HepG2 (cell line): Measurements from ENCODE around the gene CCDC197. TPM values are rescaled to one million over a fixed set of nuclear protein-coding genes. Genes with fewer than 3 reads are reported as not detected.

Experiments
- ATAC-seq: fragments of 200-7000 bp; cut with Tn5 transposase; 3 replicates; pipeline ENCODE4 v1.9.1; 2020; ENCODE audit warnings: mild to moderate bottlenecking, moderate library complexity
- BruUV-seq: library from RNA; stranded (reverse); fragments of 400-500 nt; replicated peaks from 2 replicates; lab custom pipeline; 2021; lab: Mats Ljungman, UMichigan
- CTCF ChIA-PET: fragments of 300-600 bp; formaldehyde crosslinking; extraction: SDS; loops from one replicate; lab custom pipeline; 2021; ENCODE audit warnings: low total read pairs, inconsistent platforms, low intra/inter-chr PET ratio; lab: Yijun Ruan, JAX
- POLR2A ChIA-PET: fragments of 350-600 bp; sonication (Branson Sonifier 250); formaldehyde crosslinking; loops from one replicate; lab custom pipeline; 2020; ENCODE audit warnings: antibody characterized with exemption, inconsistent platforms; lab: Yijun Ruan, JAX
- DNase-seq: peaks from one replicate; pipeline ENCODE4 v3.0.0-alpha.2; 2015; ENCODE audit warnings: low spot score
- FAIRE-seq: peaks from 3 replicates; lab custom pipeline; 2011; peaks lifted over from hg19 to GRCh38; lab: Jason Lieb, UNC
- H2AFZ ChIP-seq: one replicate; pipeline ENCODE4 v1.6.1; 2011; ENCODE audit warnings: low read length, inconsistent platforms
- H3K27ac ChIP-seq: fragments of 300-600 bp; 3 replicates; pipeline ENCODE4 v1.8.0; 2011; ENCODE audit warnings: mixed run types, mild to moderate bottlenecking, mixed read lengths, low read length, inconsistent platforms; ENCODE audit not compliant: insufficient read depth; ENCODE audit errors: extremely low read length
- H3K27me3 ChIP-seq, 2 experiments: fragments of 200-600 bp in 1 of 2; 2 replicates in 1 of 2; 3 replicates in 1 of 2; pipeline versions ENCODE4 v1.6.0 to v1.8.0; 2011; ENCODE audit warnings: low read length in 2 of 2, mild to moderate bottlenecking in 2 of 2, moderate library complexity in 2 of 2, inconsistent platforms in 1 of 2; ENCODE audit not compliant: insufficient read depth in 2 of 2, control insufficient read depth in 1 of 2
- H3K36me3 ChIP-seq, 2 experiments: fragments of 200-600 bp in 1 of 2; replicated peaks in 1 of 2; 2 replicates in 1 of 2; 3 replicates in 1 of 2; pipeline versions ENCODE4 v1.5.1 to v1.8.0; 2011; ENCODE audit warnings: low read length in 2 of 2, inconsistent platforms in 1 of 2; ENCODE audit not compliant: insufficient read depth in 2 of 2, control insufficient read depth in 1 of 2
- H3K4me1 ChIP-seq: 2 replicates; pipeline ENCODE4 v1.5.1; 2012; ENCODE audit warnings: low read length, inconsistent platforms; ENCODE audit not compliant: insufficient read depth
- H3K4me2 ChIP-seq: 2 replicates; pipeline ENCODE4 v1.6.0; 2011; ENCODE audit warnings: low read depth, low read length, inconsistent platforms
- H3K4me3 ChIP-seq, 3 experiments: fragments of 200-600 bp in 1 of 3; sonication (generic), shearing (Covaris generic) in 1 of 3; replicated peaks in 1 of 3; 2 replicates each; pipeline ENCODE4 v1.5.1; 2011 to 2016; ENCODE audit warnings: low read length in 3 of 3, inconsistent platforms in 2 of 3, low read depth in 2 of 3, mild to moderate bottlenecking in 2 of 3, control low read depth in 1 of 3, mixed read lengths in 1 of 3; ENCODE audit not compliant: insufficient read depth in 1 of 3
- H3K79me2 ChIP-seq: one replicate; pipeline ENCODE4 v1.6.1; 2011; ENCODE audit warnings: low read length, inconsistent platforms; ENCODE audit not compliant: insufficient read depth
- H3K9ac ChIP-seq: 2 replicates; pipeline ENCODE4 v1.6.0; 2011; ENCODE audit warnings: mild to moderate bottlenecking, low read depth, low read length, inconsistent platforms; ENCODE audit not compliant: insufficient read depth
- H3K9me3 ChIP-seq: 2 replicates; pipeline ENCODE4 v1.5.1; 2012; ENCODE audit warnings: mild to moderate bottlenecking, low read length
- H4K20me1 ChIP-seq: 2 replicates; pipeline ENCODE4 v1.6.0; 2011; ENCODE audit warnings: inconsistent platforms, mild to moderate bottlenecking, low read length, moderate library complexity; ENCODE audit not compliant: insufficient read depth
- GABPB1 ChIP-seq: IDR thresholded peaks from 2 replicates; pipeline ENCODE4 v1.6.1; 2016; ENCODE audit warnings: mild to moderate bottlenecking, missing genetic modification reagents, moderate library complexity, missing compliant biosample characterization
- HDAC6 ChIP-seq: fragments of 200-600 bp; sonication (generic); IDR thresholded peaks from 2 replicates; pipeline ENCODE4 v1.7.0; 2017; ENCODE audit warnings: mild to moderate bottlenecking, antibody characterized with exemption, low read length, low read depth
- NCOA1 ChIP-seq: sonication (generic); formaldehyde crosslinking; IDR thresholded peaks from 2 replicates; pipeline ENCODE4 v1.9.0; 2021; ENCODE audit warnings: missing genetic modification reagents
- SMARCC2 ChIP-seq: fragments of 450-650 bp; IDR thresholded peaks from 2 replicates; pipeline ENCODE4 v1.6.1; 2017; ENCODE audit warnings: antibody characterized with exemption, mild to moderate bottlenecking
- ZNF572 ChIP-seq: sonication (generic); formaldehyde crosslinking; IDR thresholded peaks from 2 replicates; pipeline ENCODE4 v1.5.1; 2020; ENCODE audit warnings: mild to moderate bottlenecking, missing genetic modification reagents
- ZNF768 ChIP-seq: sonication (generic); formaldehyde crosslinking; IDR thresholded peaks from 2 replicates; pipeline ENCODE4 v1.4.0; 2020; ENCODE audit warnings: missing genetic modification reagents
- ZNF841 ChIP-seq: sonication (generic); formaldehyde crosslinking; IDR thresholded peaks from 2 replicates; pipeline ENCODE4 v1.8.1; 2023; ENCODE audit warnings: missing genetic modification reagents, borderline replicate concordance
- WGBS: methylation state at CpG from one replicate; pipeline ENCODE4 v1.1.6; 2017; ENCODE audit warnings: low lambda C conversion rate; 5-methylcytosine and 5-hydroxymethylcytosine counted together
- in situ Hi-C: cut with HindIII; loops from 2 replicates; pipeline ENCODE4 v1.10.0; 2017; ENCODE audit warnings: low pct_unique_long_range_greater_than_20kb; ENCODE audit not compliant: extremely low pct_ligation_motif_present
- intact Hi-C: fragments of 100-400 bp; cut with micrococcal nuclease; formaldehyde crosslinking; loops from one replicate; pipeline ENCODE4 v1.10.0; 2022; ENCODE audit not compliant: unreplicated experiment
- polyA plus RNA-seq, 8 experiments: library from polyadenylated mRNA; depleted of rRNA in 3 of 8; stranded (reverse) in 7 of 8; unstranded in 1 of 8; fragments of >200 nt; fragmentation: Illumina TruSeq in 4 of 8; extraction: Trizol in 4 of 8; gene quantifications; 2 replicates each; pipeline versions ENCODE4 v1.2.1 to v1.2.3, GENCODE V29; 2011 to 2016; ENCODE audit warnings: low read depth in 4 of 8, missing spikeins in 1 of 8, mixed read lengths in 1 of 8; ENCODE audit not compliant: insufficient read depth in 1 of 8
- total RNA-seq, 5 experiments: library from RNA; depleted of rRNA; stranded (reverse); fragments of >200 nt; fragmentation: Illumina TruSeq; extraction: Trizol; gene quantifications; 2 replicates each; pipeline ENCODE4 v1.2.3, GENCODE V29; 2016; ENCODE audit warnings: low read depth in 1 of 5
- TF ChIP-seq, protein P1 (sequence below), 2 experiments: sonication (generic) in 1 of 2; formaldehyde crosslinking in 1 of 2; IDR thresholded peaks; 2 replicates each; pipeline versions ENCODE4 v1.4.0 to v1.6.1; 2016 to 2020; ENCODE audit warnings: borderline replicate concordance in 1 of 2, low read depth in 1 of 2, mild to moderate bottlenecking in 1 of 2, missing genetic modification reagents in 1 of 2

The CCDC197 gene
- total and polyA plus RNA-seq, 2 of the 13 experiments (the other 11 are each of a cell fraction or from before 2014, with no cell fraction given): 0.11 to 0.13 TPM

DNA sequence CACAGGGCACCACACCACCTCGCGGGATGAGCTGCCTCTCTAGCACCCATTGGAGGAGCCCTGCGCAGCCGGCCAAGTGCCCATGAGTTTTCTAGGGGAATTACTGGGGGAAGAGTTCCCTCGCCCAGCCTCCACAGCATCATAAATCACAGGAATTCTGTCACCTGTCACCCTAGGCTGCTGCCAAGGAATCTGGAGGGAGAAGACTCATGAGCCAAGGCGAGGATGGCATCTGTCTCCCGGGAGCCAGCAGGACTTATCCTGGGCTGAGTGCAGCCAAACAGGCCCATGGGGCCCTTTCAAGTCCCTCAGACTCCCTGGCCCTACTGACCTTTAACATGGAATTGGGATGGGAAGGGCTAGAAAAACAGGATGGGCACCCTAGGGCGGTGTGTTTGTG, 21.2 kb downstream of the CCDC197 start (continued):
- TF ChIP-seq, protein P1, sequence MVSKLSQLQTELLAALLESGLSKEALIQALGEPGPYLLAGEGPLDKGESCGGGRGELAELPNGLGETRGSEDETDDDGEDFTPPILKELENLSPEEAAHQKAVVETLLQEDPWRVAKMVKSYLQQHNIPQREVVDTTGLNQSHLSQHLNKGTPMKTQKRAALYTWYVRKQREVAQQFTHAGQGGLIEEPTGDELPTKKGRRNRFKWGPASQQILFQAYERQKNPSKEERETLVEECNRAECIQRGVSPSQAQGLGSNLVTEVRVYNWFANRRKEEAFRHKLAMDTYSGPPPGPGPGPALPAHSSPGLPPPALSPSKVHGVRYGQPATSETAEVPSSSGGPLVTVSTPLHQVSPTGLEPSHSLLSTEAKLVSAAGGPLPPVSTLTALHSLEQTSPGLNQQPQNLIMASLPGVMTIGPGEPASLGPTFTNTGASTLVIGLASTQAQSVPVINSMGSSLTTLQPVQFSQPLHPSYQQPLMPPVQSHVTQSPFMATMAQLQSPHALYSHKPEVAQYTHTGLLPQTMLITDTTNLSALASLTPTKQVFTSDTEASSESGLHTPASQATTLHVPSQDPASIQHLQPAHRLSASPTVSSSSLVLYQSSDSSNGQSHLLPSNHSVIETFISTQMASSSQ (IDR thresholded peaks at IDR 0.05; ENCODE audit: low read depth): no peak
- TF ChIP-seq, protein P1 (CRISPR knock-in tag; IDR thresholded peaks at IDR 0.05; ENCODE audit: borderline replicate concordance): no peak
- TF ChIP-seq GABPB1 (CRISPR knock-in tag): no peak

DNA sequence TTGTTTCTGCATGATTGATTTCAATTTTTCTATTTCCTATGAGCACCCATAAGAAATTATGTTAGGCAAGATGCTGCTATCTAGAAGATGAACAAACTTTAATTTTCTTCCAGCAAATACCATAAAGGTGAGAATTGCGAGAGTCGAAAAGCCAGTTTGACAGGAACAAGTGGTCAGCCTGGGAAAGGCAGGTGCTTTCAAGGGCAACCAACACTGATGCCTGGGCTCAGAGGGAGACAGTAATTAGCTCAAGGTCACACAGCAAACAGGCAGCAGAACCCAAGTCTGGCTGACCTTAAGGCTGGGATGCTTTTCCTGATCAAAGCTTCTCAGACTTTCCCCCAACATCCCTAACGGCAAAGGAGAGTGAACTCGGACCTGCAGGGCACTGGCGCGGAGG, 22.2 kb downstream of the CCDC197 start:
- no TSS peak for BruUV-seq
- H3K4me1 ChIP-seq: peaks cover 50% of the 10 kb centered on the region
- POLR2A ChIA-PET: no interaction called here
- H3K9me3 ChIP-seq: no peaks in the 10 kb centered on the region
- H3K27ac ChIP-seq: no peak overlapping the region
- ATAC-seq (no peak), FAIRE-seq (no peak), DNase-seq (no peak)
- H3K9ac ChIP-seq: no peak overlapping the region
- no peak overlapping the region for H3K4me3 ChIP-seq
- no peak overlapping the region for H3K4me2 ChIP-seq
- intact Hi-C loops (no loop called here), in situ Hi-C loops (no loop called here)
- no peaks in the 10 kb centered on the region for H3K36me3 ChIP-seq
- TF ChIP-seq HDAC6: no peak
- no peak for TF ChIP-seq ZNF572 (CRISPR knock-in tag)
- peak; percentile 94 for TF ChIP-seq ZNF768 (CRISPR knock-in tag)
- no peak for TF ChIP-seq NCOA1 (CRISPR knock-in tag)
- TF ChIP-seq SMARCC2: no peak
- no peak for TF ChIP-seq ZNF841 (CRISPR knock-in tag)
- no peaks in the 10 kb centered on the region for H4K20me1 ChIP-seq
- H2AFZ ChIP-seq: no peak overlapping the region
- CTCF ChIA-PET: no interaction called here
- H3K27me3 ChIP-seq: peaks cover 7 to 27% of the 10 kb centered on the region in 2 experiments; a peak in 4 of 5 replicates
- no peaks in the 10 kb centered on the region for H3K79me2 ChIP-seq
- WGBS: 30% methylated on average over 6 of the region's 6 CpGs
